GM18499 (cell line): ENCODE measurements around the gene GABRR3.

ENCODE experiments used
- ATAC-seq: cut with Tn5 transposase; IDR thresholded peaks from one replicate; pipeline ENCODE4 v1.9.1; 2021; ENCODE audit warnings: moderate number of reproducible peaks; ENCODE audit not compliant: insufficient read depth, unreplicated experiment

Gene GABRR3

DNA sequence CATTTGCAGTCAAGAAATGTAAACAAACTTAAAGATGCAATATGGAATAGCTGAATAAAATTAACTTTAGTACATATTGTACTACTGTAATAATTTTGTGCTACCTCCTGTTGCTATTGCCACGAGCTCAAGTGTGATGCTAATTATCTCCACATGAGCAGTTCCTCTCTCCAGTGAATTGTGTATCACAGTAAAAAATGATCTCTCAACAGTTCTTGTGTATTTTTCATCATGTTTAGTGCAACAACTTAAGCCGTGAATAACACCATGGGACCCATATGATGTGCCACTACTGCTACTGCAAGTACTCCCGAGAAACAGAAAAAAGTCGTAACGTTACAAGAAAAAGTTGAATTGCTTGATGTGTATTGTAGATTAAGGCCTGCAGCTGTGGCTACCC is 75.2 kb downstream of the GABRR3 start:
- no peak for ATAC-seq

DNA sequence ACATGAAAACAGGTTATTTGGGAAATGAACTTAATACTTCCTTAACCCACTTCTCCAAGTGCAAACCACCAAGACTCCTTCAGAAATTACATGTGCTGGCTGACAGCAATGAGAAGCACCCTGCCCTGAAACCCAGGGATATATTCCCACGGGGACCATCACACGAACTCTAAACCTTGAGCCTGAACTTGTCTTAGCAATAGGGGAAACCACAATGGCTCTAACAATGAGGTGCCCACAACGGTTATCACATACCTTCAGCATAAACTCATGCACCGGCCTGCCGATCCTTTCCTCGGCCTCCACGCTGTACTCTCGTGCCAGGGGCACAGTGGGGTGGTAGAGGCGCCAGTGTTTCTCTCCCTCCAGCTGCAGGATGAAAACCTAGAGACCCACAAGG is 76.3 kb downstream of the GABRR3 start:
- ATAC-seq, result no peak

DNA sequence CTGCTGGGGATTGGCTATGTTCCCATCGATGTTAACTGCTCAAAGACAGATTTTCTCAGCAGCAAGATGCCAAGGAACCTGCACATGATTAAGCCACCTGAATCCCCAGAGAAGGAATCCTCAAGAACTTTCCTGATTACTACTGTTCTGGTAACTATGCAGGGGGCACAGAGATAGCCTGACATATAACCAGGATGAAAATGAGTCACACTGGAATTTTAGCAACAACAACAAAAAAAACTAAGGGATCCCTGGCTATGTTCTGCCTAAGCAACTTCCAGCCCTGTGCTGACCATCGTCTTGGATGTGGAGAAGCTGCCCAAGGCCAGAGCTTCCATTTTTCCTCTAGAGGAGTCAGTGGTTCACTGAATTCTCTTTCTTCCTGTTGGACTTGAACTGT is 76.7 kb downstream of the GABRR3 start:
- ATAC-seq, result no peak

DNA sequence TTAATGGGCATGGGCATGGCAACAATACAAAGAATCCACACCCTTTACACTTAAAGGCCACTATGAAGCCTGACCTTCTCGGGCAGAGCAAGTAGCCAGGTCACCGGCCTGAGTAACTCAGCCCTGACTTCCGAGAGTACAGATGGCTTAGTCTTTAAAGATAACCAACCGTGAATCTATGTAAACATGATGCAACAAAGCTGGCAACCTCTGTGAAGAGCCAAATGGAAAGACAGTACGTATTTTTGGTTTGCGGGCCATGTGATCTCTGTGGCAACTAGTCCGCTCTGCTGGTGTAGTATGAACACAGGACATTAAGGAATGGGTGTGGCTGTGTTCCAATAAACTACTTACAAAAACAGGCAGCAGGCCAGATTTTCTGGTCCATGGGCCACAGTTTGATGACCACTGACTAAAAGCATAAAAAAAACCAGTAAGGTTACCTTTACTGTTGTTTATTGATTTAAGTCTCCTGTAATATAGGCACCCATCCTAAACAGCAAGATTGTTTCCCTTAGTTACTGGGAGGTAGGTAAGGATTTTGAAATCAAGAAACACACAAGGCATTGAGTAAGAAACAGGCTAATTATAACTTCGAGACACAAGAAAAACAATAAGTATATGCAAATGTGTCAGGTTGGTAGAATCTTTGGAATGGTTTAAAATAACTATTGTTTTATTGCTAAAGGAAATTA is 77.4 kb downstream of the GABRR3 start:
- ATAC-seq, result no peak

DNA sequence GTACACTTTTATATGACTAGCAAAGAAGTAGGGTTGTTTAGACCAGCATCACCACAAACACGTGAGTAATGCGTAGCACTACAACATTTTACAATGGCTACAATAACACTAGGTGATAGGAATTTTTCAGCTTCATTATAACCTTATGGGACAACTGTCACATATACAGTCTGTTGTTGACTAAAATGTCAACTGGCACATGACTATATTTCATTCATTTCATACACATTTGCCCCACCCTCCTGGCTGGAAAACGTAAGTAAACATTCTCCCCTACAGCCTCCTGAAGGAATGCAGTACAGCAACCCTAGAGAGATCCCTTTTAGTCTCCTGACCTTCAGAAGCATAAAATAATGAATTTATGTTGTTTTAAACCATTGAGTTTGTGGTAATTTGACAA is 79.1 kb downstream of the GABRR3 start:
- no peak for ATAC-seq

DNA sequence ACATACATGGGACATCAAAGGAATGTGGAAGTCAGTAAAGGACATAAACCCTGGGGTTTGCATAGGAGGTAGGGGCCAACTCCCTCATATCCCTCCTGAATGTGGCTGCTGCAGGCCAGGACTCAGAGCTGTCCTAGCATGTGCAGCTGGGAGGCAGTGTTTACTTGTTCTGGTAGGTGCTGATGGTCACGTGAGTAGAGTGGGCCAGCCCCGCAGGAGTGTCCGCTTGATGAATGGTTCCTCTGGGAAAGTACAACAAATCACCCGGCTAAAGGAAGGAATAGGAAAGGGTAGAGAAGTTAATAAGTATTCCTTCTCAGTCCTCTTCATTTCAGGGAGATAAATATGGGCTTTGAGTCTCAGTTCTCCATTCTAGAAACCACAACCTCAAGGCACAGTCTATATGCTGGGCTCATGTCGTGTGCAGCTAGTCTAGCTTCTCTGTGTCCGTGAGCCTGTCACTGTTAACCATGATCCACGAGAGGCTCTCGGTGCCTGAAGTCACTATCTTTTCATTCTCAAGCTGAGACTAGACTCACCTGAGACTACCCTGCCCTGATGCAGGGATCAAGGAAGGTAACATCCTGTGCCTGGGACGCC is 80.8 kb downstream of the GABRR3 start:
- ATAC-seq, result peak; percentile 55

DNA sequence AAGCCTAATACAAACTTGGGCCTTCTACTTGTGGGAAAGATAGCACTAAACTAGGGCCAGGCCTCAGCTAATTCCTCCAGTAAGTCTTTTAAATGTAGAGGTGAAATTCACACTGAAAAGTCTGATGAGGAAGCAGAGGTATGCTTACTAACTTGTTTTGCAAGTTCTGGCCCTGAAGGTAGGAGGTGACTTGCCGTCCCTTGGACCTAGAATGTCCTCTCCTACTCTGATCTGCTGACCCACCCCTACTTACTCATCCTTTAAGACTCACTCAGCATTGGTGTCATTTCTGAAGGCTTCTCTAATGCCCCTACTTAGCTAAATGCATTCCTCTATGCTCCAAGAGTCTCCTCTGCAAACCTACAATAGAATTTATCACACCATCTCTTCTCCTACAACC is 82.2 kb downstream of the GABRR3 start:
- no peak for ATAC-seq

DNA sequence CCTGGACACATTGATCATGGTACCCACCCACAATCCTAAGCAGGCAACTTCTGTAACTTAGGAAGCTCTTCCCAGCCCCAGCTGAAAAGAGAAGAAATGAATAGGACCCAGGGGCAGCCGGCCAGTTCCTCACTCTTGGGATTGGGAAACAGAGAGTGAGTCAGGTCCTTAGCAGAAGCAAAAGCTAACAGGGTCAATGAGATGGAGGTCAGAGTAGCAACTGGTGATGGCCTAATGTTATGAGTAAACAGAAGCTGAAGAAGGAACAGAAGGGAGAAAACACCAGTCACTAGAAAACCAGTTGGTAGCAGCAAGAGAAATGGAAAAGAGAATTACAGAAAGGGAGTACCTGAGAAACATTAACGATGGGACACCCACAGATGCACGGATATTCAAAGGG is 82.8 kb downstream of the GABRR3 start:
- ATAC-seq, result no peak

DNA sequence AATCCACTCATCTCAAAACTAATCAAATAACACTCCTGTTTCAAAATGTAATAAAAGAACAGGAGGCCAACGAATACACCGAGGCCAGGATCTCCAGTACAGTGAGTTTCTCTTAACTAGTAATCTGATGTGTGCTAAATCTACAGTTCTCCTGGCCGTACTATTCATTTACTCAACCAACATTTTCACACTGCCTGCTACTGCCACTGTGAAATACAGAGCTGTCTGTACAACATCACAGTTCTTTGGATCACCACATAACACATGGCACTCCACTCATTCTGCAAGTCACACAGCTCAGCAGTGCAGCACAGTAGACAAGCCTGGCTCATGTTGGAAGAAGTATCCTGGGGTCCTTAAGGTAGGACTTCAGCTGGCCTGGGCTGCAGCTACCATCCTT is 84.8 kb downstream of the GABRR3 start:
- ATAC-seq, result no peak

DNA sequence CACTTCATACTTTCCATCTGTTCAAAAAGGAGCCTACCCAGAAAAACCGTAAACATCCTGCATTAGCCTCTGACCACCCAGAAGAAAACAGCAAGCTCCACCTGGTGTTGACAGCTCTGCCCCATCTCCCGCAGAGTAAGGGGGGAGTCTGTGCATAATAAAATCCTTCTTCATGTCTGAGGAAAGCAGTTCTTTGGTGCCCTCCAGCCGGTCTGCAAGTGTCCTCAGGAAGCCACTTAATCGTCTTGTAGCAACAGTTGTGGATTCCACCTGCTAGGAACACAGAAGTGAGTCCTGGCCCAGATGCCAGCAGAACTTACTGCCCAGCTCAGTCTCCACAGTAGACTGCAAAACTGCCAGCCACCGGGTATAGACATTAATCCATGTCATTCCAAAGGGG is 85.4 kb downstream of the GABRR3 start:
- ATAC-seq, result no peak

DNA sequence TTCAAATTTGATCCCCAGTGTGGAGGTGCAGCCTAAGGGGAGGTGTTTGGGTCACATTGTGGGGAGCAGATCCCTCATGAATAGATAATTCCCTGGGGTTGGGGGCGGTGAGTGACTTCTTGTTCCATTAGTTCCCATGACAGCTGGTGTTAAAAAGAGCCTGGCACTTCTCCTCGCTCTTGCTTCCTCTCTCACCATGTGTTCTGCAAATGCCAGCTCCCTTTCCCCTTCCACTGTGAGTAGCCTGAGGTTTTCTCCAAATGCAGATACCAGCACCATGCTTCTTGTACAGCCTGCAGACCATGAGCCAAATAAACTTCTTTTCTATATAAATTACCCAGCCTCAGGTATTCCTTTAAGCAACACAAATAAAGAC is 86.0 kb downstream of the GABRR3 start:
- no peak for ATAC-seq

DNA sequence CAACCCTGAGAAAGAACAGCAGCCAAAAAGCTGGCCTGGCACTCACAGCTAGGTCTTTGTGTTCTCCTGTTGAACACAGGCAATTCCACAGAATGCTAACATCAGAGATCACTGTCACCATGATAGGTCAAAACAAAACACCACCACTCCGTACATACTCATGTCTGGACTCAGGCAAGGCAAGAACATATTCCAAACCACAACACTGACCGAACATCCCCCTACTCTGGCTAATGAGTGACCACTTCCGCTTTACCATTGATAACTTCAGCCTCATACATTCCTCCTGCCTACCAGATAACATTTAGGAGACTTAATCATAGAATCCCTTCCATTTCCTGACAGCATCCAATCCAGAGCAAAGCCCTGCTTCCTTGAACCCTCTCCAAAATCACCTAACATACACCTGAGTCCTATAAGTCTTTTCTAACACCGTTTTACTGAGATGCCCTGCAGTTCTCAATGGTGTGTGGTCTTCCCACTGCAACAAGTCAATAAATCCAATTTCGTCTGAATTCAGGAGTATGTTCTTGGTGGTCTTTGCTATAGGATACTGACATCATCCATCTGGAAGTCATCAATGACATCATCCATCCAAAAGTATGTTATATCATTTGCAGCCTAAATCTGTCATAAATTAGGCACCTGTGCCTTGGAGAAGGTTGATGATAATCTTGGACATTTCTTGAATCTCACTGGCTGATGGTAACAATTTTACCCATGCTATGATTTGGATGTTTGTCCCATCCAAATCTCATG is 86.6 kb downstream of the GABRR3 start:
- no peak for ATAC-seq

DNA sequence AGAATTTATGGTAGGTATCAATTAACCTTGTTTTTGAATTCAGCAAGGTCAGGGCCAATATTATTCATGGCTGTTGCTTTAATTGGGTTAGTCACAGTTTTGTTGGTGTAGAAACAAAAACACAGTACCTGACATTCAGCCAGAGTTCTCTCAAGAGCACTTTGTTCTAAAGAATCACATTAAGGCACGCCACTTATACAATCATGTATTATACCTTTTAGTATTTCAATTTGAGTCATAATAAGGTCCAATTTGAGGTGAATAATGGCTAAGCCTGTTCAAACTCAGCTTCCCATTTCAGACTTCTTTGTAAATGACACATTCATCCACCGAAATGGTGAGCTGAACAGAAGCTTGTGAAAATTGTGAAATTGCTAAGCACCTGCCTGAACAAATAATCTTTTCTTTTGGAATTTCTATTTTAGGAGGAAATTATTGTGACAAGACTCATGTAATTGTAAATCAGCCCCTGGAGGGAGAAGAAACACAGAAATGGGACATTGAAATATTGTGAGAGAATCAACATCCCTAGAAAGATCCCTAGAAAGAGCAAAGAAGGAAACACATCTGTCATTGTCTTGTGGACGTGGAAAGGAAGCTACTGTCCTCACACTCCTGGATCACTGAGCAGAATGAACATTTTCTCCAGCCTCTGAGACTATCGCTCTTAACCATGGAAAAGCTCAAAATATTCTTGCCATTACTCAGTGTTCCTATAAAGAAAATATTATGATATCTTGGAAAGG is 92.1 kb downstream of the GABRR3 start:
- no peak for ATAC-seq

DNA sequence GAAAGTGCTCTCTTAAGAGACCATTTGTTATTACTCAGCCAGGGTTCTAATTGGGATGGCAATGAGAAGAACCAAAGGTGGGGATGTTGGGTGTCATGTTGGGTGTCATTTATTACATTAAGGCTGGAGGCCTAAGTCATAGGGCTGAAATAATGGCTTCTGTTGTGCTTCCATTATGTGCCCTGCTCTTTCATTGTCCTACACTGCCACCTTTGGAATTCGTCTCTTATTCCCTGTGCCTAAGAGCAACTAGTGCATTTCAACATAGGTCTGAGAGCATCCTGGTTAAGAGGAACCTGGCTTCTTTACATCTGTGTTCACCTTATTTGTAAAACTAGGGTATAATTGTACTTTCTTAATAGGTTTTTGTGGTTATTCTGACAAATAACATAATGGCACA is 95.1 kb downstream of the GABRR3 start:
- ATAC-seq, result no peak

DNA sequence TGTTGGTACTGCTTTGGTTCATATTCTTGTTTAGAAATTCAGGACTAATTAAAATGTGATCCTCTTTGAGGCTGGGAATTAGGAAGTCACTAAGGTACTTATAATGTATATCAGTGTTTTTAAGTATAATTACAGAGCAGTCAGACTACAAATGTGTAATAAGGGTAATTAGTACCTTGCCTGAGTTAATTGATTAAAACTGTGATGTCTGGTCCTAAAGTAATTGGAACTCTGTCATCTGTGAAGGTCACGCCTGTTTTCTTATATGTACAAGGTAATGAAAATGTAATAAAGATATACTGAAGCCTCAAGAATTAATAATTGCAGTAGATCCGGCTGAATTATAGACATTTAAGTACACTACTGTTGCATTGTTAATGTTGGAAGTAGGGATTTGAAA is 95.7 kb downstream of the GABRR3 start:
- ATAC-seq, result no peak

DNA sequence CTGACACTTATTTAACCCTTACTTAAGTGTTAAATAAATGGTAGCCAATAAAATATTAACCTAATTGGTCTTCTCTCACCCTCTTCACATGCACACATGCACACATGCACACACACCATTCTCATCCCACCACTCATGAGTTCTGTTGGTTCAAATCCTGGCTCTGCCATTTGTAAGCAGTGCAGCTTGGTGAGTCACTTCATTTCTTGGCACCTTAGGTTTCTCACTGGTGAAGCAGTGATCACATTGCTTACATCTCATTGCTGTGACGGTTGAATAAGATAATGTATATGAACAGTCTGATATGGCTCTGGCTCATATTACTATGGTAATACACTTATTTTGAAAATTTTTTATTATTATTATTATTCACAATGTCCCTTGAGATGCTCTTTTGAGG is 96.7 kb downstream of the GABRR3 start:
- ATAC-seq, result no peak

DNA sequence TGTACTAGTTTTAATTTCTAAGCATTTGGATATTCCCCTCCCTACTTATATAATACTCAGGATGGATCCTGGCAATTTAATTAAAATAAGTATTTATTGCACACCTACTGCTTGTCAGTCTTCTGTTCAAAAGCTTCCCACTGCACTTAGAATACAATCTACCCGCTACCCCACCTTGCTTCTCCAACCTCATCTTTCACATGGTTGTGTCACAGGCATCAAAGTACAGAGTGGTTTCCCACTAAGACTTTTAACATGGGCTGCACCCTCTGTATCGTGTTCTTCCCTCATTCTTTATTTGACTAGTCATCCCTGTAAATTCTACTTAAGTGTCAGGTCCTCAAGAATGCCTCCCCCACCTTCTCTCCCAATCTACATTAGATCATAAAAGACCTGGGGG is 97.9 kb downstream of the GABRR3 start:
- no peak for ATAC-seq

DNA sequence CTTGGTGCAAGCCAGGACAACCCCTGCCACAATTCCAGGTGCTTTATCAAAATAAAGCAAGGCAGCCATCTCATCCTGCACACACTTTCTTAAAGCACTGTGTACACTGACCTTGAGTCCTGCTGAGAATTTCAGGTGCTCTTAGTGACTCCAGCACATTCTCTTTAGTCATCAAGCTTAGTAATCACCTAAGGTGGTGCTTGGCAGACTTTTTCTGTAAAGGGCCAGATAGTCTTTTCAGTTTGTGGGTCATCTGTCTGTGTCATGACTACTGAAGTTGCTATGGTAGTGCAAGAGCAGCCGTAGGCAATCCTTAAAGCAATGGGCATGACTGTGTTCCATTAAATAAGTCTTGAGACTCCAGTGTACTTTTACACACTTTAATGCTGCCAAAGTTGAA is 99.3 kb downstream of the GABRR3 start:
- ATAC-seq, result no peak
